Activated CD4-positive, alpha-beta T cell treated with anti-CD3 and anti-CD28 coated beads for 36 hours (primary cell): ENCODE measurements around the gene PAX8. TPM values are rescaled to one million over a fixed set of nuclear protein-coding genes. Genes with fewer than 3 reads are reported as not detected.
A peak's percentile ranks its signal among the peaks of the same experiment; 100 is the strongest.

ENCODE experiments used
- ATAC-seq: fragments of 200-7000 bp; cut with Tn5 transposase; one replicate; pipeline ENCODE4 v1.10.0; 2021; ENCODE audit warnings: mild to moderate bottlenecking, moderate library complexity
- CTCF ChIA-PET: fragments of 350-600 bp; sonication (Branson Sonifier 250); formaldehyde crosslinking; loops from one replicate; lab custom pipeline; 2021; ENCODE audit warnings: antibody characterized with exemption; lab: Charles Lee
- POLR2A ChIA-PET: fragments of 350-600 bp; sonication (Branson Sonifier 250); formaldehyde crosslinking; loops from one replicate; lab custom pipeline; 2021; ENCODE audit warnings: antibody characterized with exemption, inconsistent platforms; lab: Charles Lee
- DNase-seq: peaks from one replicate; pipeline ENCODE4 v3.0.0-alpha.2; 2020
- H3K27ac Mint-ChIP-seq: one replicate; pipeline ENCODE4 v1.8.0; 2021; ENCODE audit warnings: mixed read lengths
- H3K27me3 Mint-ChIP-seq: one replicate; pipeline ENCODE4 v1.8.0; 2021; ENCODE audit warnings: mixed read lengths
- H3K36me3 Mint-ChIP-seq: one replicate; pipeline ENCODE4 v1.8.0; 2021; ENCODE audit warnings: low read depth, mixed read lengths
- H3K4me1 Mint-ChIP-seq: one replicate; pipeline ENCODE4 v1.8.0; 2021; ENCODE audit warnings: mixed read lengths
- H3K4me3 Mint-ChIP-seq: one replicate; pipeline ENCODE4 v1.8.0; 2021; ENCODE audit warnings: mild to moderate bottlenecking, moderate library complexity, mixed read lengths
- H3K9me3 Mint-ChIP-seq: one replicate; pipeline ENCODE4 v1.8.0; 2021; ENCODE audit warnings: low read depth, mixed read lengths
- intact Hi-C, 2 experiments: fragments of 100-400 bp; cut with DNase I in 1 of 2; cut with micrococcal nuclease in 1 of 2; formaldehyde crosslinking; loops; one replicate each; pipeline versions ENCODE4 v1.14.2 to v1.15.1; 2022 to 2024; cut with DNase I, micrococcal nuclease
- total RNA-seq, 2 experiments: library from RNA; stranded (reverse); gene quantifications; one replicate each; pipeline ENCODE4 v1.2.3, GENCODE V29; 2021

PAX8 gene
- total RNA-seq, 2 experiments from 2014 or later, result 1.4 to 2.1 TPM

DNA sequence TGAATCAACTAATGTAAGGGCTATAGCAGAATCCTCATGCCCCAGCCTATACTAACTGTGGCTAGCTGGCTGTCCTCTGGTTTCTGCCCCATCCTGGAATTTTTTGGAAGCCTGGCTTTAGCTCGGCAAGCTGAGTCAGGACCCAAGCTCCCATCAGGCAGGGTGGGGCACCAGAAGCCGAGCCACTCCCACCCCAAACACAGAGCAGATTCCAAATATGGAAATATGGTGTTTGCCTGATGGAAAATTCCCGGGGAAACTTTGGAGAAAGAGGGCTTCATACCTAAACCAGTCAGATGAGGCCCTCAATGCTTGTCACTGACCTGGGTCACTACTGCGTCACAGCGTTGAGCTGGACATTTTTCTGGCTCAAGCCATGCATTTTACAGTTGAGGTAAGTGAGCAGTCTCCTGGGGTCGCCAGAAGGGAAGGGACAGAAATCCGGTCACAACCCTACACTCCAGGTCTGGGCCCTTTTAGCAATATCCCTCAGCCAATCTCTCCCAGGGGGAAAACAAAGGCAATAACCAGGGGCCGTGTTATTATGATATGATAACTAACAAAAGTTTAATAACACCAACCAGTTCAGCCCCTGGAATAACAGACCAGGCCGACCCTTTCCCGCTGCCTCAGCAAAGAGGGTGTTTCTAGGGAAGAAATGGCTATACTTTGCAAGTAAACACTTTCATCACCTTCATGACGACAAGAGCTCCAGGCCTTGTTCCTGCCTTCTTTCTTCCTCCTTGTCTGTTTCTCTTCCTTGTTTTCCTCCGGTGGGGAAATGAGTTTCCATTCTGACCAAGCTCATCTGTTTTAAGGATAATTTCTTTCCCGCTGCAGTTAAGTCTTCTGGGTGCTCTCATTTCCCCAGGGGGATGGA, 67.3 kb downstream of the PAX8 start:
- H3K9me3 Mint-ChIP-seq, result no peaks in the 10 kb centered on the region
- H3K36me3 Mint-ChIP-seq, result no peaks in the 10 kb centered on the region
- no peaks in the 10 kb centered on the region for H3K4me1 Mint-ChIP-seq
- no peak overlapping the region for H3K27ac Mint-ChIP-seq
- ChIA-PET POLR2A (interaction anchor here (0.6 kb wide), 1 partner anchor 23 kb away, joined by 3 read pairs; no protein-coding TSS in a partner anchor), CTCF (interaction anchor here (0.8 to 4.3 kb wide), 2 partner anchors 12 to 34 kb away, joined by 3 to 14 read pairs; no protein-coding TSS in a partner anchor)
- no peak for ATAC-seq
- H3K4me3 Mint-ChIP-seq, result no peak overlapping the region
- DNase-seq, result no peak
- intact Hi-C loops, result no loop called here
- H3K27me3 Mint-ChIP-seq, result no peaks in the 10 kb centered on the region

DNA sequence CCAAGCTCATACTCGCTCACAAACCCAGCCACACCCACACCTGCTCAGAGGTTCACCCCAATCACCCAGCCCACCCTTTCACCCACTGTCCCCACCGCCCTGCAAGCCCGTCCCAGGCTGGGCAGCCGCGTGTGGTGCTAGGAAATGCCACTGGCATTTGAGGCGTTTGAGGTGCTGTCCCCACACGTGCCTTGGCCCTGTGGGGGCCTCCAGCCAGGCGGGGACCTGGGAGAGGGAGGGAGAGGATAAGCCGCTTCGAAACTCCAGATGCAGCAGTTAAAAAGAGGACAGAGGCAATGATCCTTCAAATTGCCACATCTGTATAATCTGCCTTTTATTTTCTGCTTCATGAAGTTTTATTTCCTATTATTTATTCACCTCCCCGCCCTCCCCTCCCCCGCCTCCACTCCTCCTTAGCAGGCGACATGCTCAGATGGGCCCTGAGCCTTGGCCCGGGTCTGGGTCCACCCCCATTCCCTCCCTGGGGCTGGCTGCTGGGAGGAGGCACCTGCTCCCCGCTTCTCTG, 69.0 kb downstream of the PAX8 start:
- Mint-ChIP-seq H3K27ac (no peak overlapping the region), H3K4me3 (no peak overlapping the region), H3K9me3 (no peaks in the 10 kb centered on the region), H3K4me1 (peaks cover 4% of the 10 kb centered on the region), H3K36me3 (no peaks in the 10 kb centered on the region), H3K27me3 (no peaks in the 10 kb centered on the region)
- ATAC-seq (no peak), DNase-seq (no peak)
- POLR2A ChIA-PET, result no interaction called here
- CTCF ChIA-PET, result interaction anchor here (1.0 to 4.3 kb wide), 2 partner anchors 11 to 72 kb away, joined by 3 to 14 read pairs; no protein-coding TSS in a partner anchor
- intact Hi-C loops, result no loop called here

DNA sequence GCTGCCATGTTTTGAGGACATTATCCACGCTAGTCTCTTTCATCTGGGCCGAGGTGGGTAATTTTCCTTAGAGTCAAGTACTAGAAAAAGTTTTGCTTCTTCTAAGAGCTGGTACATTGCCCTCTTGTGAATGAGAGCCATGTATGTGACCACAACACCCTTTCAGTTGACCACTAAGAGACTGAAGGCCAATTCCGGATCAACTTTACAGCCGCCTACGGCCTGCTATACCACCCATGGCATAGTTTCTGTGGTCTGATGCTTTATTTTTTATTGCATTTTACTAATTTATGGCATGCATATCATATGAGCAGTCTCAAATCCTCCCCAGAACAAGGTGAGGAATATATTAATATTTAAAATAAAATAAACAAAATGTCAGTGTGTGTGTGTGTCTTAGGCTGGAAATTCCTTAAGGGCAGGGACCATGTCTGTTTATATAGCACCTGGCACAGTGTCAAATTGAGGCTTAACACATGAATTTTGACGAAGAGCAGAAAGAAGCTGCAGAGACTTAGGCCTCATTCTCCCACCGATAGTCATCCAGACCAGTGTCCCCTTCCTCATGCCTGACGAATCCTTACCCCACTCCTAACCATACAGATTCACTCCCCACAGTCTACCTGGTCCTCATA, 69.6 kb downstream of the PAX8 start:
- no peaks in the 10 kb centered on the region for H3K9me3 Mint-ChIP-seq
- H3K4me1 Mint-ChIP-seq, result peaks cover 9% of the 10 kb centered on the region
- H3K4me3 Mint-ChIP-seq, result no peak overlapping the region
- DNase-seq (no peak), ATAC-seq (no peak)
- no peak overlapping the region for H3K27ac Mint-ChIP-seq
- intact Hi-C loops, result no loop called here
- no peaks in the 10 kb centered on the region for H3K27me3 Mint-ChIP-seq
- CTCF ChIA-PET, result interaction anchor here (1.0 to 4.3 kb wide), 2 partner anchors 10 to 71 kb away, joined by 3 to 14 read pairs; no protein-coding TSS in a partner anchor
- no peaks in the 10 kb centered on the region for H3K36me3 Mint-ChIP-seq
- POLR2A ChIA-PET, result no interaction called here

DNA sequence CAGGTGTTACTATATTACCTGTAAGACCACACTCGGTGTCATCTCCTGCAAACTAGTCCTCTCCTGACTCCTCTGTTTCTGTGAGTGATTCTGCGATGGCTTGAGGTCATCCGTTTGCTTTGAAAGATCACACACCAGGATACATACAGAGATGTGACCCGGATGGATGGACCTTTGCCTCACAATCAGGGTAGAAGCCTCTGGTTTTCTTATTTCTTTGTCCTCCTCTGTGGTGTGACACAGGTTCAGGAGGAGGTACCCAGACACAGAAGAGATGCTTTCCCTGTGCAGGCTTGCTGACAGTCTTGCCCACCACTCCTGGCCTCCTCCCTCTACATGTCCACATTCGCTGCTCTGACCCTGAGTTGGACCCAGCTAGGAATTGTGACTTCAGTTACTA, 70.3 kb downstream of the PAX8 start:
- DNase-seq (no peak), ATAC-seq (no peak)
- ChIA-PET CTCF (no interaction called here), POLR2A (no interaction called here)
- Mint-ChIP-seq H3K4me1 (peaks cover 13% of the 10 kb centered on the region), H3K4me3 (no peak overlapping the region), H3K9me3 (no peaks in the 10 kb centered on the region), H3K36me3 (no peaks in the 10 kb centered on the region), H3K27ac (no peak overlapping the region), H3K27me3 (no peaks in the 10 kb centered on the region)
- intact Hi-C loops, result no loop called here

GRCh38 chr2:113207021-113207420, 71.7 kb downstream of the PAX8 start:
- H3K4me3 Mint-ChIP-seq, result no peak overlapping the region
- CTCF ChIA-PET, result interaction anchor here (0.8 to 2.0 kb wide), 3 partner anchors 69 to 163 kb away, joined by 4 to 8 read pairs (median 8); no protein-coding TSS in a partner anchor
- no peak for ATAC-seq
- H3K27ac Mint-ChIP-seq, result no peak overlapping the region
- H3K9me3 Mint-ChIP-seq, result no peaks in the 10 kb centered on the region
- POLR2A ChIA-PET, result no interaction called here
- no peak for DNase-seq
- peaks cover 18% of the 10 kb centered on the region for H3K4me1 Mint-ChIP-seq
- H3K27me3 Mint-ChIP-seq, result no peaks in the 10 kb centered on the region
- H3K36me3 Mint-ChIP-seq, result peaks cover 8% of the 10 kb centered on the region
- intact Hi-C loops, result no loop called here

DNA sequence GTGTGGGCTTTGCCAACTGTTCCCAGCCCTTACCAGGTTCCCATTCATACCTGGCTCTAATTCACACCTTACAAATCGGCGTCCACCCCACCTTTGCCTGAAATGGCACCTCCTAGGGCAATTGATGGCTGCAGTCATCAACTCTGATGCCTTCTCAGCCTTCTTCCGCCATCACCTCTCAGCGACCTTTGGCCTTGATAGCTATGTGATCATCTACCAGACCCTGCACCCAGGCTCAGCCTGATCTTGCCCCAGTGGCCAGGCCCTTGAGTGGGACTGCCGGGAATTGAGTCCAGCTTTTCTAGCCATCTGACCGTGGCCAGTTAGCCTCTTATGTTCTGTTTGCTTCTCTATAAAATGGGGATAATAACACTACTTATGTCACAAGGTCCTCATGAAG, 72.5 kb downstream of the PAX8 start:
- ChIA-PET CTCF (interaction anchor here (0.8 to 3.2 kb wide), 9 partner anchors 10 to 184 kb away, joined by 3 to 24 read pairs (median 4); no protein-coding TSS in a partner anchor), POLR2A (interaction anchor here (0.7 kb wide), 1 partner anchor 65 kb away, joined by 3 read pairs; no protein-coding TSS in a partner anchor)
- Mint-ChIP-seq H3K36me3 (peaks cover 8% of the 10 kb centered on the region), H3K9me3 (no peaks in the 10 kb centered on the region), H3K4me3 (no peak overlapping the region), H3K4me1 (peaks cover 18% of the 10 kb centered on the region), H3K27ac (peak overlapping the region; percentile 22), H3K27me3 (no peaks in the 10 kb centered on the region)
- ATAC-seq, result no peak
- DNase-seq, result no peak
- intact Hi-C loops, result no loop called here

DNA sequence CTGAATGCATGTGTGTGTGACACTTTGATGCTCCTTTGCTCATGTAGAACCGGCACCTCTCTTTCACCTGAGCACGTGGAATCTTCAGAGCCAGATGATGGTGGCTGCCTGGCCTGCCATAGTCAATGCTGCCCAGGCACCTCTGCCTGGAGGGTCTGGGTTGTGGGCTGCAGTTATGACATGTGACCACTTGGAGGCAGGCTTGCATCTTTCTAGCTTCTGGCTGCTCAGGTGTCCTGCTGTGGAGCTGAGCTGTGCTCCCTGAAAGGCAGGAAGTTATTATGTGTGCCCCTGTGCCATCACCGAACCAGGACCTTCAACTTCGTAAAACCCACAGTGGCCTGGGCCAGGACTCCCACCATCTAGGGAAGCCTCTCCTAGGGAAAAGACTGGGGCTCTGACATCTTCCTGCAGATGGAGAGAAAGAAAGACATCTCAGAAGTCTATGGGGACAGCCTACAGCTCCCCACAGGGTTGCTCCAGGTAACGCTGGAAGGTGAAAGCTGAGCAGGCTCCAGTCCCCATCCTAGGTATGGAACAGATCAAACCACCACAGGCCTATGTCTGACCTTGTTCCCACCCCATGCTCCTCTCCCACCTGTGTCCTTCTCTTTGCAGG, 74.7 kb downstream of the PAX8 start:
- DNase-seq (peak; percentile 85), ATAC-seq (peak; percentile 83)
- Mint-ChIP-seq H3K4me1 (peaks cover 18% of the 10 kb centered on the region), H3K4me3 (no peak overlapping the region), H3K27me3 (no peaks in the 10 kb centered on the region), H3K9me3 (no peaks in the 10 kb centered on the region), H3K36me3 (peaks cover 27% of the 10 kb centered on the region), H3K27ac (peak overlapping the region; percentile 63)
- intact Hi-C loops, result loop anchor here (1.0 to 2.0 kb wide), 4 partner anchors 45 to 186 kb away; no protein-coding TSS in a partner anchor
- CTCF ChIA-PET, result interaction anchor here (0.5 to 3.2 kb wide), 37 partner anchors 9 to 721 kb away, joined by 3 to 33 read pairs (median 4); no protein-coding TSS in a partner anchor
- POLR2A ChIA-PET, result interaction anchor here (0.5 to 1.5 kb wide), 2 partner anchors 13 to 66 kb away, joined by 5 to 6 read pairs; no protein-coding TSS in a partner anchor

DNA sequence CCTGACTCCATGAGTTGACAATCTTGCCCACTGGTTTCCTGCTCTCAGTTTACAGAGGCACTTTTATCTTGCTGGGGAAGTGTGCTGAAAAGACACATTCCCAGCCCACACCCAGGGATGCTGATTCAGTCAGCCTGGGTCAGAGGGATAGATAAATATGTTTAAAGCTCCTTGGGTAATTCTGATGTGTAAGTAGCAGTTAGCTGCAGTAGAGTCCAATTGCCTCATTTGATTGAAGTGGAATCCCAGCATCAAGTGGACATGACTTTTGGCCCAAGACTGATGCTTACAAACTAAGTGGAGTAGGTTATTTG, 75.5 kb downstream of the PAX8 start:
- no peak overlapping the region for H3K4me3 Mint-ChIP-seq
- POLR2A ChIA-PET, result no interaction called here
- H3K9me3 Mint-ChIP-seq, result no peaks in the 10 kb centered on the region
- H3K27ac Mint-ChIP-seq, result peak overlapping the region; percentile 24
- no peaks in the 10 kb centered on the region for H3K27me3 Mint-ChIP-seq
- H3K36me3 Mint-ChIP-seq, result peaks cover 31% of the 10 kb centered on the region
- DNase-seq, result no peak
- CTCF ChIA-PET, result interaction anchor here (0.6 to 3.2 kb wide), 20 partner anchors 10 to 167 kb away, joined by 3 to 33 read pairs (median 7); no protein-coding TSS in a partner anchor
- H3K4me1 Mint-ChIP-seq, result peaks cover 18% of the 10 kb centered on the region
- intact Hi-C loops, result no loop called here
- no peak for ATAC-seq

DNA sequence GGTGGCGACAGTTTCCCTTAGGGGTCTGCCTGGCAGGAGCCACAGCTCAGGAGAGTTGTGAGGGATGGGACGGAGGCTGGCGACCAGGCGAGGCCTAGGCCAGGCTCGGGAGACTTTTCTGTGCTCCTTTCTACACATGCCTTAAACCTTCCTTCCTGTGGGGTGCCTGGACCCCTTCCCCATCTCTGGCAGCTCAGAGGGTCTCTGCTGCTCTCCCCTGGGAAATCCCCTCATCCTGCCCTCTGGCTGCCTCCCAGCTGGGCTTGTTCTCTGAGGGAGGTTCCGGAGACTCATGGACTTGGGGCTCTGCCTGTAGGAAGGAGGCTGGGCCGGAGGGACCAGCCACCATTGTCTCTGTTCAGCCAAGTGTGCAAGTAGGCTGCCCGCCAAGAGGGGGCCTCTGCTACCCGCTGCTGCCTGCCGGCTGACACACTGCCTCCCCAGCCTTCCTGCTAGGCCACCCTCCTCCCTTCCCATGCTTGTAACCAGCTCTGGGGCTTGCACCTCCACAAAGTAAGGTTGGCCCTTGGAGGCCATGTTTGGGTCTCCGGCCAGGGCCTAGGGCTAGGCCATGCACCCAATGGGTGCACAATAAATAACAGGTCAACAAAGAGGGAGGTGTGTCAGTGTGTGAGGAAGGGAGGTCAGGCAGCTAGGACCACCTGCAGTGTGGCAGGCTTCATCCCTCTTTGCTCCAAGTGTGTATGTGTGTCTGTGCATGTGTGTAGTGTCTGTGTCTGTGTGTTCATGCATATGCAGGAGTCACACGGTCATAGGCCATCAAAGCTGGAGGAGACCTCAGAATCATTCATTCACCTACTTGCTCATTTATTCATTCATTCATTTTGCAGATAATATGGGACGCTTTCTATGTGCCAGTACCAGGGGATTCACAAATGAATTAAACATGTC, 76.2 kb downstream of the PAX8 start:
- H3K27me3 Mint-ChIP-seq, result no peaks in the 10 kb centered on the region
- peak overlapping the region; percentile 24 for H3K27ac Mint-ChIP-seq
- peaks cover 18% of the 10 kb centered on the region for H3K4me1 Mint-ChIP-seq
- H3K4me3 Mint-ChIP-seq, result no peak overlapping the region
- CTCF ChIA-PET, result interaction anchor here (0.6 to 3.0 kb wide), 21 partner anchors 11 to 168 kb away, joined by 3 to 33 read pairs (median 4); no protein-coding TSS in a partner anchor
- ATAC-seq, result no peak
- H3K36me3 Mint-ChIP-seq, result peaks cover 36% of the 10 kb centered on the region
- H3K9me3 Mint-ChIP-seq, result no peaks in the 10 kb centered on the region
- POLR2A ChIA-PET, result no interaction called here
- no peak for DNase-seq
- intact Hi-C loops, result no loop called here
